Measurements from ENCODE around the gene MVP.
"Not testable (repeated sequence)": the region's sequence is repeated elsewhere in the genome, so short reads cannot be mapped to it uniquely, and the experiment has no call there.

Gene MVP

DNA sequence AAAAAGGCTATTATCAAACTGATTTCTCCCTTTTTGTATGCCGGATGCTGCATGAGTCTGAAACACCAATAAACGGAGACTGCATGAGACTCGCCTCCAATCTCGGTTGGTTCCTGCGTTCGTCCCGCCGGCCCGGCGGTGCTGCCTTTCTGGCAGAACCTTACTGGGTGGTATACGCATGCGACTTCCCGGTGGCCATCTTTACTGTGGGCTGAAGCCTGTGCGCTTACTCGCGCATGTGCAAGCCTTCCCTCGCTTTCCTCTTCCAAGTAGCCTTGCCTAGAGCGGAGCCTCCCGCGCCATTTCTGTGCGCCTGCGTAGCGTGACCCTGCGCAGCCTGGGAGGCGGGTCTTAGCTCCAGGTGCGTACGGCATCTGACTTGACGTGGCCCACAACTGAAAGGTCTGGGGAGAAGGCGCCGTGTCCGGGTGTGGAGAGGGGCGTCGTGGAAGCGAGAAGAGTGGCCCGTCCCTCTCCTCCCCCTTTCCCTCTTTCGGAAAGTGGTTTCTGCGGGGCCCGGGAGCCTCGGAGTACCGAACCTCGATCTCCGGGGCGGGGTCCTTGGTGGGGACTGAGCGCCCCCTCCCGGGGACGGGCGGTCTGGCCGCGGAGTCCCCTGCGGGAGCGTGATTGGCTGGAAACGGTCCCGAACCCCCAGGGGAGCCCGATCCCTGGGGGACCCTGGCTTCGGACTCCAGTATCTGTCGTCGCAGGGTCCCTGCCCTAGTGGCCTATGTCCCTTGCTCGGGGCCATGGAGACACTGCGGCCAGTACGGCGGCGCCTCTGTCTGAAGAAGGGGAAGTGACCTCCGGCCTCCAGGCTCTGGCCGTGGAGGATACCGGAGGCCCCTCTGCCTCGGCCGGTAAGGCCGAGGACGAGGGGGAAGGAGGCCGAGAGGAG, 4.2 kb upstream of the MVP start, which contains the start of gene PAGR1:
Gene PAGR1 (plus strand): TSS at position 360 of the 901 bp plus-strand sequence. CDS start 374 bp downstream, at position 734.
- DNase-seq, result peak; percentile 99

DNA sequence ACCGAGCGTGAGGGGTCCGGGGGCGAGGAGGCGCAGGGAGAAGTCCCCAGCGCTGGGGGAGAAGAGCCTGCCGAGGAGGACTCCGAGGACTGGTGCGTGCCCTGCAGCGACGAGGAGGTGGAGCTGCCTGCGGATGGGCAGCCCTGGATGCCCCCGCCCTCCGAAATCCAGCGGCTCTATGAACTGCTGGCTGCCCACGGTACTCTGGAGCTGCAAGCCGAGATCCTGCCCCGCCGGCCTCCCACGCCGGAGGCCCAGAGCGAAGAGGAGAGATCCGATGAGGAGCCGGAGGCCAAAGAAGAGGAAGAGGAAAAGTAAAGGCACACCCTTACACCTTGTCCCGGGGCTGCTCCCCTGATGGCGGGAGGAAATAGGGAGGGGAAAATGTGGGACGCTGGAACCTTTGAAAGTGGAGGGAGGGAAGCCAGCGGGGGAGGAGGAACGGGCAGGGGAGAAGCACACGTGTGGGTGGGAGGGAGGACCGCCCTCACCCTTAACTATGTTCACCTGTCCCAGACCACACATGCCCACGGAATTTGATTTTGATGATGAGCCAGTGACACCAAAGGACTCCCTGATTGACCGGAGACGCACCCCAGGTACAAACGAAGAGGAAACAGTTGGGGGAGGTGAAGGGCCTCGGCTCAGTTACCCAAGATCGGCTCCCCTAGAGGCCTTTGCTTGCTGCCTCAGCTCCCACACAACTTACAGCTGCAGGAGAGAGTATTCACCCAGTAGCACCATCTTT, 3.4 kb upstream of the MVP start:
- no peak for DNase-seq

DNA sequence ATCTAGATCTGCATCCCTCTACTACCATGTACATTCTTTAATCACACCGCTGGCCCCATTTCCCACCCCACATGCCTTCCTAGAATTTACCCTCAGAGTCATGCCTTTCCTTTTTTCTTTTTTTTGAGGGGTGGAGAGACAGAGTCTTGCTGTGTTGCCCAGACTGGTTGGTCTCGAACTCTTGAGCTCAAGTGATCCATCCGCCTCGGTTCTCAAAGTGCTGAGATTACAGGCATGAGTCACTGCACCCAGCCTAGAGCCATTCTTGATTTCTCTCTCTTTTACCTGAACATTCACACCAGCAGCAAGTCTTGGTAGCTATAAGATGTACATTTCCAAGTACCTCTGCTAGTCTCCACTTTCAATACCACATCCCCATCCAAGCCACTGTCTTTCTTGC, 2.2 kb upstream of the MVP start:
- DNase-seq, result no peak

DNA sequence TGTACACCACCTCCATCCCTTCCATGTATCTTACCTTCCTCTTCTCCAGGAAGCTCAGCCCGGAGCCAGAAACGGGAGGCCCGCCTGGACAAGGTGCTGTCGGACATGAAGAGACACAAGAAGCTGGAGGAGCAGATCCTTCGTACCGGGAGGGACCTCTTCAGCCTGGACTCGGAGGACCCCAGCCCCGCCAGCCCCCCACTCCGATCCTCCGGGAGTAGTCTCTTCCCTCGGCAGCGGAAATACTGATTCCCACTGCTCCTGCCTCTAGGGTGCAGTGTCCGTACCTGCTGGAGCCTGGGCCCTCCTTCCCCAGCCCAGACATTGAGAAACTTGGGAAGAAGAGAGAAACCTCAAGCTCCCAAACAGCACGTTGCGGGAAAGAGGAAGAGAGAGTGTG, 756 bp upstream of the MVP start:
- DNase-seq, result no peak

DNA sequence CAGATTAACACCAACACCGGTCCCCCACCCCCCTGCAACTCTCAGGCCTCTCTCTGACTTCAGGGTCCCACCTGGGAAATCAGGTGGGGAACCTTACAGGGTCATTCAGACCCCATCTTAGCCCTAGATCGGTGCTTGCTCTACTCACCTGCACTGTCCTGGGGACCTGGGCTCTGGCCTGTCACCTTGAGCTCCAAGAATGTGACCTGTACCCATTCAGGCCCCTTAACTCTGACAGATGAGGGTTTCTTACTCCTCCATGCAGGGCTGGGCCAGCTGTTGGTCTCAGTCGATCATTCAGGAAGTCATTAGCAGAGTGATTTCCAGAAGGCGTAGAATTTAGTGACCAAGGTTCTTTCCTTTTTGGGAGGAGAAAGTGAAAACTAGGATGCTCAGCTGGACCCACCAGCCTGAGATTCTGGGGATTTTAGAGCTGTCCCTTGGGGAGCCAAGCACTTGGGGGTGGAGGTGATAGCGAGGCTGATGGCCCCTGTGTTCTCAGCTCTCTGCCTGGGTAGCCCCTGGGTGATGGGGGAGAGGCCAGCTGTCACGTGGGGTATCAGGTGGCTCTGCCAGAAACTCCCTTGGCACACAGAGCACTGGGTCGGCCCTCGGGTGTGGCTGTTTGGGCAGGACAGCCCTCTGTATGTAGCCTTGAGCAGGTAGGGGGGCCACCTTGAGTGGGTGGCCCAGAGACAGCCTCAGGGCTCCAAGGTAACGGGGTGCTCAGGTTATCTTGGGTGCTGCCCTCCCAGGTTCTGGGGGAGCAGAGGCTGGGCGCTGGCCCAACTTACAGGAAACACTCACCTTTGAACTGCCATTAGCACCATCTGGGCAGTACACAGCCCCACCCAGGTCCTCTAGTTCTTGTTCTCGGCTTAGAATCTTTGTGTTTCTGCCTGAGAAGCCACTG, 724 bp downstream of the MVP start:
- no peak for DNase-seq

DNA sequence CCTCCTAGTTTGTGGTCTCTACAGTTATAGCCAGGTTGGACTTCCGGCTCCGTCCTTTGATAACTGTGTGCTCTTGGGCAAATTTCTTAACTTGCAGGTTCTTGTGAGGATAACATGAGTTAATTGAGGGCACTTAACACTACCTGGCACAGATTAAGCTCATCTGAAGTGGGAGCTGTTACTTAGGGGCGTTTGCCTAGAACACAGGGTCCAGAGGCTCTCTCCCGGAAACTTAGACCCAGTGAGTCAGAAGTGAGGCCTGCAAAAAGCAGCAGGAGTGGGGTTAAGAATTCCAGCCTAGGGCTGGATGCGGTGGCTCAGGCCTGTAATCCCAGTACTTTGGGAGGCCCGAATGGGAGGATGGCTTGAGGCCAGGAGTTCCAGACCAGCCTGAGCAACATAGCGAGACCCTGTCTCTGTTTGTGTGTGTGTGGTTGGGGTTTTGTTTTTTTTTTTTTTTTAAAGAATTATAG, 1.4 kb downstream of the MVP start:
- DNase-seq, result no peak

DNA sequence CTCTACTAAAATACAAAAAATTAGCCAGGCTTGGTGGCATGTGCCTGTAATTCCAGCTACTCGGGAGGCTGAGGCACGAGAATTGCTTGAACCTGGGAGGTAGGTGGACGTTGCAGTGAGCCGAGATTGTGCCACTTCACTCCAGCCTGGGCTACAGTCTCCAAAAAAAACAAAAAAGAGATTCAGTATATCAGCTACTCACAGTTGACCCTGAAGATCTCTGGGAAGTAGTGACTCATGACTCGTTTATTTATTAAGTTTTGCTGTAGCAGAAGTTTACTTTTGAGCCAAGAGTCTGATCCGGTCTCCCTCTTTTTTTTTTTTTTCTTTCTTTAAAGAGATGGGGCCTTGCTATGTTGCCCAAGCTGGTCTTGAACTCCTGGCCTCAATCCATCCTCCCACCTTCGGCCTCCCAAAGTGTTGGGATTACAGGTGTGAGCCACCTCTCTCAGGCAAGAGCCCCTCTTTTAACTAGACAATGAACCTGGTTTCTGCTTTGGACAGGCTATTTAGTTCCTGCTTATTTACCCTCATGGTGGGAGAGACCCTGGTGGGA, 4.4 kb downstream of the MVP start:
- DNase-seq, result peak; percentile 48

DNA sequence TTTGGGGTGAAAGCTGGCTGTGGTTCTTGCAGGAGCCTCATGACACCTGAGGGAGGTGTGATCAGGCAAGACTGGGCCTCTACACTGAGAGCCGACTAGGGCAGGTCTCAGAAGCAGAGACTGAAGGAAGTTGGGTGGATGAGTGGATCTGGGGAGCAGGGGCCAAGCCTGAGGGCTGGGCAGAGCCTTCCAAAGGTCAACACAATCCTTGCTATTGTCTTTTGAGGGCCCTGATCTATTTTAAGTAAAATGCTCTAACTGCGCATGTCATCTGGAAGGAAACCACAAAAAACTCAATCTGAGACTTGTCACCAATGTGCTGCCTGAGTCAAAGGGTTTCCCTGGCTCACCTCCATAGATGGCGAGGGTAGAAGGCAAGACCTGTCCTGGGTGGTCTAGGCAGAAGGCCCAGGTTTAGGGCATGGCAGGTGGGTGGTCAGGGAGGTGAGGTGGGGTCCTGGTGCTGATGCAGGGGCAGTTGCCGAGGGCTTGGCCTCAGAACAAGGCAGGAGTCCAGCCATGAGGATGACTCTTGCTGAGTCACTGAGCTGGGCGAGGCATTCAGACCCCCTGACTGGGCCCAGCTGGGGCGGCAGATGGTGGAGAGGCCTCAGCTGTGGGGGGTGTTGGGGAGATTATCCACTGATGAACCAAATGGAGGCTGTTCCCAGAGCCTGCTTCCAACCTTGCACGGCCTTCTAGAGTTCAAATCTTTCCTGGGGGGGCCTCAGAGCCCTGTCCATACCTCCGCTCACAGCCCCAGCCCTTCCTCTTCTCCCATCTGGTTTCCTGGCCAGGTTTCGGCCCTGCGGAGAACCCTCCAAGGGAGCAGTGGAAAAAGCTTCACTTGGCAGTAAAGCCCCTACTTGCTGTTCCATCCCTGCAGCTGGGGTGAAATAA, 5.1 kb downstream of the MVP start:
- peak; percentile 94 for DNase-seq

DNA sequence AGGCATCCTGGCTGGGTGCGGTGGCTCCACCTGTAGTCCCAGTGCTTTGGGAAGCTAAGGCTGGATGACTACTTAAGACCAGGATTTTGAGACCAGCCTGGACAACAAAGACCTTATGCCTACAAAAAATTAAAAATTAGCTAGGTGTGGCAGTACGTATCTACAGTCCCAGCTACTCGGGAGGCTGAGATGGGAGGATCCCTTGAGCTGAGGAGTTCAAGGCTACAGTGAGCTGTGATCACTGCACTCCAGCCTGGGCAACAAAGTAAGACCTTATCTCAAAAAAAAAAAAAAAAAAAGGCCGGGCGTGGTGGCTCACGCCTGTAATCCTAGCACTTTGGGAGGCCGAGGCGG, 6.1 kb downstream of the MVP start:
- no peak for DNase-seq

DNA sequence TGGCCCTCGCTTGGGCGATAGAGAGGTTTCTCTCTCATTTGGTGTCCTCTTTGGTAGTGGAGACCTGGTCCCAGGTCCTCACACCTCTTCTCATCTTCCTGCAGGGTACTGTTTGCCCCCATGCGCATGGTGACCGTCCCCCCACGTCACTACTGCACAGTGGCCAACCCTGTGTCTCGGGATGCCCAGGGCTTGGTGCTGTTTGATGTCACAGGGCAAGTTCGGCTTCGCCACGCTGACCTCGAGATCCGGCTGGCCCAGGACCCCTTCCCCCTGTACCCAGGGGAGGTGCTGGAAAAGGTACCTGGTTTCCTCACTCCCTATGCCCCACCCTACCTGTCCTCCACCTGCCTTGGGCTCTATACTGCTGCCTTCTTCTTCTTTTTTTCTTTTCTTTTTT, 10.5 kb downstream of the MVP start:
- DNase-seq, result no peak

DNA sequence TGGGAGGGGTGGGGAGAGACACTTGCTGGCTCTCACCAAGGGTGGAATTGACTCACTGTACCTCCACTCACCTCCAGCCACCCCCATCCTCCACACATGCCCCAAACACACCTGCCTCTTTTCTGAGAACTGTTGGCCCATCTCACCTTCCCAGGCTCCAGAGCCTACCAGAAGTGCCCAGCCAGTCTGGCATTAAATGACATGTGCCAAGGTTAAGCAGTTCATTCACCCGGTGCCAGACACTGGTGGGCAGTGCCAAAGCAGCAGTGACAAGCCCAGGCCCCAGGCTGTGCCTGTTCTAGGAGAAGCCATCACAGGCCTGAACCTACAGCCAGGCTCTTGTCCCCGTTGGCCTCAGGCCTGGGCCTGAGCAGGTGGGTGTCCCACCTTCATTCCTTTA, 11.2 kb downstream of the MVP start:
- DNase-seq, result no peak

DNA sequence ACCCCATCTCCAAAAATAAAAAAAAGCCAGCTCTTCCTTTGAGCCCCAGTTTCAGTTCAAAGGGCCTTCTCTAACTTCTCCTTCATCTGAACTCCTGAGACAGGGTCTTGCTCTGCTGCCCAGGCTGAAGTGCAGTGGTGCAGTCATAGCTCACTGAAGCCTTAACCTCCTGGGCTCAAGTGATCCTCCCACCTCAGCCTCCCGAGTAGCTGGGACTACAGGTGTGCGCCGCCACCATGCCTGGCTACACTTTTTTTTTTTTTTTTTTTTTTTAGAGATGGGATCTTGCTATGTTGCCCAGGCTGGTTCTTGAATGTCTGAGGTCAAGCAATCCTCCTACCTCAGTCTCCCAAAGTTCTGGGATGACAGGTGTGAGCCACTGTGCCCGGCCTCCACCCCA, 13.0 kb downstream of the MVP start:
- not testable (repeated sequence) for DNase-seq

DNA sequence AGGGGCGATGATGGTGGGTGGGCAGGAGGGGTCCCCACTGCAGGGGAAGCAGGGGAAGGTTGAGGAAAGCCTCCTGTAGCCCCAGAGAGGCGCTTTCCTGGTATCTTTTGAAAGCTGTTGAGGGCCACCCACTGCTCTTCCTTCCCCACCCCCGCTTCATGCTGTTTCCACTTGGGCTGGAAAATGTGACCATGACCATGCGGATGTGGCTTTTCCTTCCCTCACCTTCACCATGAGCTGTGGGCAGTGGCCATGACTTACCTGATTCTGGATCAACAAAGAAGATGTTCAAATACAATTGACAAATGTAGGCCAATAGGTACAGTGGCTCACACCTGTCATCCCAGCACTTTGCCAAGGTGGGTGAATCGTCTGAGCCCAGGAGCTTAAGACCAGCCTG, 13.8 kb downstream of the MVP start:
- no peak for DNase-seq

DNA sequence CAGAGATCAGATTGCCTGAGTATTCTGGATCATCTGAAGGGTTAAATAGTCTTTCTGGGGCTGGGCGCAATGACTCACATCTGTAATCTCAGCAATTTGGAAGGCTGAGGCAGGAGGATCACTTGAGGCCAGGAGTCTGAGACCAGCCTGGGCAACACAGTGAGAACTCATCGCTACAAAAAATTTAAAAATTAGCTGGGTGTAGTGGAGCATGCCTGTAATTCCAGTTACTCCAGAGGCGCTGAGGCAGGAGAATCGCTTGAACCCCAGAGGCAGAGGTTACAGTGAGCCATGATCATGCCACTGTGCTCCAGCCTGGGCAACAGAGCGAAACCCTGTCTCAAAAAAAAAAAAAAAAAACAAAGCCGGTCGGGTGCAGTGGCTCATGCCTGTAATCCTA, 15.7 kb downstream of the MVP start:
- DNase-seq, result no peak

DNA sequence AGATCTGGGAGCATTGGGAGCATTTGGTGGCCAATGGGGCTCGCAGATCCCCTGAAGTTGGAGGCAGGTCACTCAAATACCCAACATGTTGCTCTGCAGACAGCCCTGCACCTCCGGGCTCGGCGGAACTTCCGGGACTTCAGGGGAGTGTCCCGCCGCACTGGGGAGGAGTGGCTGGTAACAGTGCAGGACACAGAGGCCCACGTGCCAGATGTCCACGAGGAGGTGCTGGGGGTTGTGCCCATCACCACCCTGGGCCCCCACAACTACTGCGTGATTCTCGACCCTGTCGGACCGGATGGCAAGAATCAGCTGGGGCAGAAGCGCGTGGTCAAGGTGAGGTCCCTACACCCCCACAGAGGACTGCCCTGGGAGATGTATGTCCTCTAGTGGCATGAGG, 16.4 kb downstream of the MVP start:
- no peak for DNase-seq

DNA sequence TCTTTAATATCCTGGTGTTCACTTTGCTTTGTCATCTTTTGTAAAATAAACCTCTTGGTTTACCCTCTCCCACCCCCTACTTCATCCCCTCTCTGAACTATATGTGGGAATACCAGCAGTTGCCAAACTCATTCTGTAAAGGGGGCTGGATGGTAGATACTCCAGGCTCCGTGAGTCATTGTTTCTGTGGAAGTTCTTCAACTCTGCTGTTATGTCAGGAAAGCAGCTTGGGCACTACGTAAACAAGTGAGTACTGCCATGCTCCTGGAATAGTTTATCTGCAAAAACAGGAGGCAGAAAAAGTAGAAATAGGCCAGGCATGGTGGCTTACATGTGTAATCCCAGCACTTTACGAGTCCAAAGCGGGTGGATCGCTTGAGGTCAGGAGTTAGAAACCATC, 17.6 kb downstream of the MVP start:
- DNase-seq, result no peak

DNA sequence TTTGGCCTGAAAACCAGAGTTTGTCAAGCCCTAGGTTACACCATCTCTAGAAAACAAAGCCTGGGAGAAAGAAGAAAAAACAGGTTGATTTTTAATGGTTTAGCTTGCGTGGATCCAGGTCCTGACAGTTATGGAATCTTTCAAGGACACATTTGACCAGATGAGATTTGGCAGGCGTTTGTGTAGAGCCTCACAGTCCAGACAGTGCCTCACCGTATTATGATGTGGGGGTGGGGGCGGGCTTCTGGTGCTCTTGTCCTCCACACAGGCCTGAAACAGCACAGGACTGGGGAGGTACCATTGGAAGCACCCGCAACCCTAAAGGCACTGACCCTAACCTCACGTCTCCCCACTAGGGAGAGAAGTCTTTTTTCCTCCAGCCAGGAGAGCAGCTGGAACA, 19.6 kb downstream of the MVP start:
- DNase-seq, result no peak

DNA sequence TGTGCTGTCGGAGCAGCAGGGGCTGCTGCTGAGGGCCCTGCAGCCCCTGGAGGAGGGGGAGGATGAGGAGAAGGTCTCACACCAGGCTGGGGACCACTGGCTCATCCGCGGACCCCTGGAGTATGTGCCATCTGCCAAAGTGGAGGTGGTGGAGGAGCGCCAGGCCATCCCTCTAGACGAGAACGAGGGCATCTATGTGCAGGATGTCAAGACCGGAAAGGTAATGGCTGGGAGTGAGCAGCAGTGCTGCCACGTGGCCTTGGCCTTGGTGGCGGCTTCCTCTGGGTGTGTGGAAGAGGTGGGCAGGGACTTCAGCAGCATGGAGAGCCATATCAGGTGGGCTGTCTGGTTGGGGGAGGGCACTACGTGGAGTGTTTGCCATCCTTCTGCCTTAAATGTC, 20.0 kb downstream of the MVP start:
- DNase-seq, result no peak

DNA sequence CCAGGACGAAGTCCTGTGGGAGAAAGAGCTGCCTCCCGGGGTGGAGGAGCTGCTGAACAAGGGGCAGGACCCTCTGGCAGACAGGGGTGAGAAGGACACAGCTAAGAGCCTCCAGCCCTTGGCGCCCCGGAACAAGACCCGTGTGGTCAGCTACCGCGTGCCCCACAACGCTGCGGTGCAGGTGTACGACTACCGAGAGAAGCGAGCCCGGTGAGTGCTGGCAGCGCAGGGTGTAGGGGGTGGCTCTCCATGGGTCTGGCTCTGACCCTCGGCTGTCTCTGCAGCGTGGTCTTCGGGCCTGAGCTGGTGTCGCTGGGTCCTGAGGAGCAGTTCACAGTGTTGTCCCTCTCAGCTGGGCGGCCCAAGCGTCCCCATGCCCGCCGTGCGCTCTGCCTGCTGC, 21.4 kb downstream of the MVP start:
- DNase-seq, result no peak

DNA sequence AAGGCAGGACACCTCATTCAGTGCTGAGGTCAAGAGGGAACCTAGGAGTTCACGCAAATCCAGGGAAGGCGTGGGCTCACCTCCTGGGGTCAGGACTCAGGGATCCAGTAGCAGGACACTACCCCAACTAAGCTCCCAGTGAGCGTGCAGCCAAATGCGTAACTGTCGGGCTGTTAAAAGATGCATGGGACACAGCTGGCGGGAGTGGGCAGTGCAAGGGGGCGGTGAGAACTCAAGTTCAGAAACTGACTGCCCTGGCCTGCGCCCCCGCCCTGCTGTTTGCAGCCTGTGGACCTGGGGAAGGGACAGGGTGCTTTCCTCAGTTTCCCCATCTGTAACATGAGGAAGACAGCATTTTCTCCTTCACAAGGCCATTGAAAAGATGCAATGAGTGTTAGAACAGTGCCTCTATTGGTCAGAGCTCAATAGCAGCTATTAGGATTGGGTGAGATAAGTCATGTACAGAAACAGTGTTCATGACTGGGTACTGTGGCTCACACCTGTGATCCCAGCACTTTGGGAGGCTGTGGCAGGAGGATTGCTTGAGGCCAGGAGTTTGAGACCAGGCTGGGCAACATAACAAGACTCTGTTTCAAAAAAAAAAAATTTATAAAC, 22.6 kb downstream of the MVP start:
- no peak for DNase-seq

DNA sequence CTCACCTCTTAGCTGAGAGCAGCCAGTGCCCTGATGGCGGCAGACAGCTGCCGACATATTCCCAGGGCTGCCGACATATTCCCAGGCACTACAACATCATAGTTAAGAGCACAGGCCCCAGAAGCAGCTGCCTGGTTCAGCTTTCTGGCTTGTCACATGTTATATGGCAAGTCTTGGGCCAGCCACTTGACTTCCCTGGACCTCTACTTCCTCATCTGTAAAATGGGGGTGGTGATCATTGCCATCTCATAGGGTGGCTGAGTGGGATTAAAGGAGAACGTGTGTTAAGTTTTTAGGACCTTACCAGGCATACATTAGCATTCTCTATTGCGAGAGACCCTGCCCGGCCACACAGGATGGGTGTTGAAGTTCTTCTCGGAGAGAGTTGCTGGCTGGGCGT, 23.7 kb downstream of the MVP start:
- no peak for DNase-seq

Data from NCI-H446 treated with DMSO at 0.1 percent for 48 hours (cell line).